B cell (primary cell): ENCODE data around the gene GSC2. TPM values are rescaled to one million over a fixed set of nuclear protein-coding genes. Genes with fewer than 3 reads are reported as not detected.

Experiments used
- ATAC-seq: fragments of 200-7000 bp; cut with Tn5 transposase; one replicate; pipeline ENCODE4 v1.10.0; 2021; ENCODE audit warnings: low read depth, mild to moderate bottlenecking, moderate number of reproducible peaks, moderate library complexity
- CTCF ChIA-PET: fragments of 350-600 bp; sonication (Branson Sonifier 250); formaldehyde crosslinking; loops from one replicate; lab custom pipeline; 2021; ENCODE audit warnings: antibody characterized with exemption, inconsistent platforms; lab: Charles Lee
- POLR2A ChIA-PET: fragments of 350-600 bp; sonication (Branson Sonifier 250); formaldehyde crosslinking; loops from one replicate; lab custom pipeline; 2021; ENCODE audit warnings: antibody characterized with exemption; lab: Charles Lee
- DNase-seq: peaks from one replicate; pipeline ENCODE4 v3.0.0; 2013
- H2AFZ ChIP-seq: 2 replicates; pipeline ENCODE4 v1.6.1; 2012; ENCODE audit warnings: mild to moderate bottlenecking, low read depth, low read length; ENCODE audit not compliant: insufficient read depth, poor library complexity, severe bottlenecking
- H3K27ac ChIP-seq, 2 donors: 1 replicate in 1 of 2; 2 replicates in 1 of 2; pipeline ENCODE4 v1.5.1; 2012 to 2013; ENCODE audit warnings: low read length in 2 of 2, mild to moderate bottlenecking in 2 of 2, moderate library complexity in 1 of 2
- H3K27me3 ChIP-seq, 4 experiments: fragments of 200-600 bp in 1 of 4; sonication (generic) in 1 of 4; replicated peaks in 1 of 4; 1 replicate in 2 of 4; 2 replicates in 2 of 4; pipeline versions ENCODE4 v1.6.1 to v1.7.0; 2013 to 2016; ENCODE audit warnings: low read length in 3 of 4, mild to moderate bottlenecking in 2 of 4, mixed read lengths in 1 of 4, moderate library complexity in 1 of 4; ENCODE audit not compliant: insufficient read depth in 4 of 4, control insufficient read depth in 3 of 4; ENCODE audit errors: control extremely low read depth in 1 of 4
- H3K36me3 ChIP-seq, 2 experiments: replicated peaks in 1 of 2; 1 replicate in 1 of 2; 2 replicates in 1 of 2; pipeline versions ENCODE4 v1.6.1 to v1.7.1; 2013; ENCODE audit warnings: low read length in 1 of 2; ENCODE audit not compliant: insufficient read depth in 2 of 2, control insufficient read depth in 1 of 2; ENCODE audit errors: control extremely low read depth in 1 of 2, extremely low read depth in 1 of 2
- H3K4me1 ChIP-seq, 2 donors: fragments of 200-600 bp in 1 of 2; sonication (generic) in 1 of 2; 1 replicate in 1 of 2; 2 replicates in 1 of 2; pipeline versions ENCODE4 v1.5.1 to v1.6.1; 2013 to 2017; ENCODE audit warnings: low read length in 2 of 2; ENCODE audit not compliant: control insufficient read depth in 2 of 2, insufficient read depth in 2 of 2
- H3K4me2 ChIP-seq: replicated peaks from 2 replicates; pipeline ENCODE3; 2012; ENCODE audit warnings: mild to moderate bottlenecking, low read depth, low read length; ENCODE audit not compliant: poor library complexity, severe bottlenecking
- H3K4me3 ChIP-seq, 5 experiments: fragments of 200-600 bp in 1 of 5; sonication (generic) in 1 of 5; 1 replicate in 3 of 5; 2 replicates in 2 of 5; pipeline versions ENCODE4 v1.5.1 to v1.7.0; 2011 to 2016; ENCODE audit warnings: low read length in 4 of 5, mild to moderate bottlenecking in 4 of 5, low read depth in 2 of 5, control low read depth in 1 of 5, moderate library complexity in 1 of 5; ENCODE audit not compliant: insufficient read depth in 1 of 5; ENCODE audit errors: control extremely low read depth in 1 of 5, extremely low read depth in 1 of 5
- H3K79me2 ChIP-seq: fragments of 200-600 bp; sonication (generic); one replicate; pipeline ENCODE4 v1.6.0; 2016; ENCODE audit warnings: low read length; ENCODE audit not compliant: control insufficient read depth, insufficient read depth
- H3K9ac ChIP-seq: fragments of 200-600 bp; sonication (generic); 2 replicates; pipeline ENCODE4 v1.6.1; 2017; ENCODE audit warnings: mild to moderate bottlenecking, low read length, moderate library complexity
- H3K9me3 ChIP-seq, 3 donors: one replicate each; pipeline versions ENCODE4 v1.6.1 to v1.7.1; 2013; ENCODE audit warnings: low read length in 2 of 3; ENCODE audit not compliant: control insufficient read depth in 2 of 3, insufficient read depth in 1 of 3; ENCODE audit errors: control extremely low read depth in 1 of 3
- H4K20me1 ChIP-seq: 2 replicates; pipeline ENCODE4 v1.6.0; 2012; ENCODE audit warnings: mild to moderate bottlenecking, low read length; ENCODE audit not compliant: insufficient read depth, control insufficient read depth, poor library complexity, severe bottlenecking
- H3K27ac Mint-ChIP-seq: one replicate; pipeline ENCODE4 v1.8.0; 2021; ENCODE audit warnings: mixed read lengths
- H3K27me3 Mint-ChIP-seq: one replicate; pipeline ENCODE4 v1.8.0; 2021; ENCODE audit warnings: mixed read lengths
- H3K4me1 Mint-ChIP-seq: one replicate; pipeline ENCODE4 v1.8.0; 2021; ENCODE audit warnings: mixed read lengths
- H3K4me3 Mint-ChIP-seq: one replicate; pipeline ENCODE4 v1.8.0; 2021; ENCODE audit warnings: mixed read lengths
- H3K9me3 Mint-ChIP-seq: one replicate; pipeline ENCODE4 v1.8.0; 2022; ENCODE audit warnings: mixed read lengths; ENCODE audit not compliant: insufficient read depth
- CTCF ChIP-seq: fragments of 200-600 bp; IDR thresholded peaks from one replicate; pipeline ENCODE4 v1.8.0; 2022; ENCODE audit warnings: antibody characterized with exemption, mild to moderate bottlenecking
- EZH2 ChIP-seq: IDR thresholded peaks from 2 replicates; pipeline ENCODE4 v1.6.1; 2012; ENCODE audit warnings: borderline replicate concordance, low read depth, mild to moderate bottlenecking, moderate library complexity, low read length; ENCODE audit not compliant: insufficient read depth, poor library complexity, severe bottlenecking
- WGBS: methylation state at CpG from one replicate; pipeline ENCODE4 v1.1.5; 2013; ENCODE audit warnings: missing lambda C conversion rate; ENCODE audit not compliant: insufficient coverage; 5-methylcytosine and 5-hydroxymethylcytosine counted together
- intact Hi-C: fragments of 100-400 bp; cut with micrococcal nuclease; formaldehyde crosslinking; loops from one replicate; pipeline ENCODE4 v1.10.0; 2022
- polyA plus RNA-seq: library from polyadenylated mRNA; depleted of rRNA; stranded (reverse); fragments of >200 nt; gene quantifications from 2 replicates; pipeline ENCODE4 v1.2.3, GENCODE V29; 2012
- total RNA-seq, 2 donors: library from RNA; stranded (reverse); fragments of 120-200 nt in 1 of 2; gene quantifications; 1 replicate in 1 of 2; 2 replicates in 1 of 2; pipeline versions ENCODE4 v1.2.3 to v1.2.4, GENCODE V29; 2013 to 2022

The GSC2 gene
- total and polyA plus RNA-seq, 2 donors (not counting 1 experiment from before 2014, with no cell fraction given): not detected

DNA sequence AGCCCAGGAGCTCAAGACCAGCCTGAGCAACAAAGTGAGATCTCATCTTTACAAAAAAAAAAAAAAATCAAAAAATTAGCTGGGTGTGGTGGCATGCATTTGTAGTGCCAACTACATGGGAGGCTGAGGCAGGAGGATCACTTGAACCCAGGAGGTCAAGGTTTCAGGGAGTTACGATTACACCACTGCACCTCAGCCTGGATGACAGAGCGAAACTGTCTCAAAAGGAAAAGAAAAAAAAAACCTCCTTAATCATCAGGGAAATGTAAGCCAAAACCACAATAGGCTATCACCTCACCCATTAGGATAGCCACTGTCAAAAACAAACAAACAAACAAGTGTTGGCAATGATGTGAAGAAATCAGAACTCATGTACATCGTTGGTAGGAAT lies 41.3 kb downstream of the GSC2 start:
- CTCF ChIA-PET: interaction anchor here (1.2 to 1.5 kb wide), 2 partner anchors 65 to 370 kb away, joined by 3 read pairs; no protein-coding TSS in a partner anchor
- ATAC-seq (no peak), DNase-seq (no peak)
- peaks cover 0 to 5% of the 10 kb centered on the region in 2 experiments for H3K36me3 ChIP-seq
- H3K4me3 ChIP-seq: no peak overlapping the region
- H3K9me3 Mint-ChIP-seq: no peaks in the 10 kb centered on the region
- H3K27ac ChIP-seq: peak overlapping the region; percentile 7 to 65
- H3K9ac ChIP-seq: no peak overlapping the region
- TF ChIP-seq CTCF (no peak), EZH2 (no peak)
- H3K4me3 Mint-ChIP-seq: no peak overlapping the region
- peak overlapping the region; percentile 61 for H3K27ac Mint-ChIP-seq
- H3K27me3 Mint-ChIP-seq: no peaks in the 10 kb centered on the region
- intact Hi-C loops: loop anchor here (1.0 to 5.0 kb wide), 2 partner anchors 13 to 33 kb away; partner anchors contain the start of genes DGCR2 and ESS2
- H2AFZ ChIP-seq: no peak overlapping the region
- peak overlapping the region; percentile 67 for H3K4me2 ChIP-seq
- WGBS: no CpG with 5 or more reads among the region's 3 CpGs
- peaks cover 65% of the 10 kb centered on the region for H3K4me1 Mint-ChIP-seq
- no peaks in the 10 kb centered on the region for H3K27me3 ChIP-seq
- peaks cover 70% of the 10 kb centered on the region for H4K20me1 ChIP-seq
- POLR2A ChIA-PET: interaction anchor here (0.8 kb wide), 1 partner anchor 13 kb away, joined by 3 read pairs; no protein-coding TSS in a partner anchor
- H3K4me1 ChIP-seq: peaks cover 25 to 47% of the 10 kb centered on the region in 2 donors
- no peaks in the 10 kb centered on the region for H3K9me3 ChIP-seq
- H3K79me2 ChIP-seq: peaks cover 99% of the 10 kb centered on the region

- DNase-seq (no peak), ATAC-seq (no peak)
- CTCF ChIA-PET: interaction anchor here (0.5 to 1.5 kb wide), 5 partner anchors 12 to 1369 kb away, joined by 3 to 5 read pairs (median 3); no protein-coding TSS in a partner anchor
- Histone ChIP-seq H3K9me3 (no peaks in the 10 kb centered on the region), H3K4me3 (no peak overlapping the region), H2AFZ (no peak overlapping the region), H3K27me3 (no peaks in the 10 kb centered on the region), H3K4me2 (no peak overlapping the region), H3K79me2 (peaks cover 97% of the 10 kb centered on the region), H3K9ac (no peak overlapping the region), H3K36me3 (peaks cover 0 to 5% of the 10 kb centered on the region in 2 experiments), H3K4me1 (peaks cover 25 to 44% of the 10 kb centered on the region in 2 donors), H4K20me1 (peaks cover 77% of the 10 kb centered on the region), H3K27ac (peak overlapping the region in 1 of 2 donors; percentile 43)
- H3K9me3 Mint-ChIP-seq: no peaks in the 10 kb centered on the region
- H3K4me1 Mint-ChIP-seq: peaks cover 65% of the 10 kb centered on the region
- WGBS: 100% methylated on average over 3 of the region's 8 CpGs
- no peak overlapping the region for H3K27ac Mint-ChIP-seq
- POLR2A ChIA-PET: no interaction called here
- intact Hi-C loops: loop anchor here (5.0 kb wide), 1 partner anchor 35 kb away; the partner anchor contains the start of gene ESS2
- H3K4me3 Mint-ChIP-seq: no peak overlapping the region
- H3K27me3 Mint-ChIP-seq: no peaks in the 10 kb centered on the region
- TF ChIP-seq CTCF (no peak), EZH2 (no peak)
These were observed 42.4 kb downstream of the GSC2 start for GRCh38 chr22:19107730-19108074.
